Erythroblast (primary cell): Measurements from ENCODE around the gene ZNF337.

Experiments
- GATA1 ChIP-seq: IDR thresholded peaks from 2 replicates; pipeline ENCODE4 v1.6.1; 2011; ENCODE audit warnings: low read depth, mild to moderate bottlenecking, control low read depth, low read length, moderate library complexity
- POLR2A ChIP-seq: IDR thresholded peaks from 2 replicates; pipeline ENCODE4 v1.6.1; 2011; ENCODE audit warnings: mild to moderate bottlenecking, low read length

- no peak for TF ChIP-seq POLR2A
- no peak for TF ChIP-seq GATA1
Observed at GRCh38 chr20:25723975-25724374, 27.3 kb upstream of the ZNF337 start.
